ENCODE data around the gene SPATA31E1.
"Not testable (repeated sequence)": the region's sequence is repeated elsewhere in the genome, so short reads cannot be mapped to it uniquely, and the experiment has no call there.

Gene SPATA31E1

DNA sequence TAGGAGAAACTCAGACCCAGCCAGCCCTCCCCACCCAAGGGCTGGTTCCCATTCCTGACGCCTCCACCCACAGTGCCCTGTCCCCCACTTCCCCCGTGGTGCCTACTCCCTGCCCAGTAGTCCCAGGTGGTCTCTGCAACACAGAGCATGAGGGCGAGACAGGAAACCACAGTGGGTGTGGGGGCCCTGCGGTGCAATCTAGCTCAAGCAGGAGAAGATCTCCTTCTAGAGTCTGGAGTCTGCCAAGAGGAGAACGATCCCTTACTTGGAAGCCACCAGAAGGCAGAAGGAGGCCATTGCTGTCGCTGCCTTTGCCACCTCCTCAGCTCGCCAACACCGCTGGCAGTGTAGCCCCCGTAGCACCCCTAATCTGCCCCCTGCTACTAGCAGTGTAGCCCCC, 55.2 kb downstream of the SPATA31E1 start:
- not testable (repeated sequence) for DNase-seq

DNA sequence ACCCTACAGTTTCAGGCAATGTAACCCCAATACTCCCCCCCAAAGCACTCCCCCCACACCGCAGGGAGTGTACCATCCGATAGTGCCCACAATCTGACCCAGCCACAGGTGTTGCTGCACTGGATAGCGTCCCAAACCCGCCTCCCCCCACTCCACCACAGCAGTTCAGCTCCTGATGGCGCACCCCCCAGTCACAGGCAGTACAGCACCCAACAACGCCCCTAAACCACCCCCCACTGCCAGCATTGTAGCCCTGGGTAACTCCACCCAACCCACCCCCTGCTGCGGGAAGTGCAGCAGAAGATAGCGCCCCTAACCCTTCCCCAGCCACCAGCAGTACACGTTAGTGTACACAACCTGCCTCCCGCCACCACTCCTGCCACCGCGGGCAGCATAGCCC, 55.7 kb downstream of the SPATA31E1 start:
- DNase-seq = not testable (repeated sequence)

Data from OCI-M1 (cell line).